Breast epithelium (tissue), 3 donors: ENCODE results near the gene COL15A1.

ENCODE experiments used
- CTCF ChIP-seq, 3 donors: fragments of 450-650 bp; IDR thresholded peaks; one replicate each; pipeline ENCODE4 v1.5.1; 2016 to 2017; ENCODE audit warnings: antibody characterized with exemption in 3 of 3, mild to moderate bottlenecking in 3 of 3, moderate library complexity in 3 of 3
- POLR2A ChIP-seq: fragments of 450-650 bp; IDR thresholded peaks from one replicate; pipeline ENCODE4 v1.6.1; 2016; ENCODE audit warnings: antibody characterized with exemption, mild to moderate bottlenecking, moderate library complexity

GRCh38 chr9:99027443-99027842 is 83.7 kb downstream of the COL15A1 start:
- TF ChIP-seq POLR2A: no peak
- no peak for TF ChIP-seq CTCF (IDR thresholded peaks at IDR 0.05)
